GM21528 (cell line): ENCODE data around the gene CIZ1.
"Not testable (repeated sequence)": the region's sequence is repeated elsewhere in the genome, so short reads cannot be mapped to it uniquely, and the experiment has no call there.

Experiments
- ATAC-seq: cut with Tn5 transposase; IDR thresholded peaks from one replicate; pipeline ENCODE4 v1.9.1; 2021; ENCODE audit warnings: mild to moderate bottlenecking, moderate library complexity; ENCODE audit not compliant: unreplicated experiment, low FRiP score

Gene CIZ1

GRCh38 chr9:128149001-128149701 is 42.2 kb downstream of the CIZ1 start, which contains the start of gene LCN2:
Gene LCN2, plus strand, starts transcription at chr9:128149453. Its CDS starts 73 bp downstream, at chr9:128149526.
- no peak for ATAC-seq

- ATAC-seq, result no peak
Measured at GRCh38 chr9:128148509-128149000, 42.8 kb downstream of the CIZ1 start.

- no peak for ATAC-seq
Measured at GRCh38 chr9:128146591-128147120, 44.7 kb downstream of the CIZ1 start.

DNA sequence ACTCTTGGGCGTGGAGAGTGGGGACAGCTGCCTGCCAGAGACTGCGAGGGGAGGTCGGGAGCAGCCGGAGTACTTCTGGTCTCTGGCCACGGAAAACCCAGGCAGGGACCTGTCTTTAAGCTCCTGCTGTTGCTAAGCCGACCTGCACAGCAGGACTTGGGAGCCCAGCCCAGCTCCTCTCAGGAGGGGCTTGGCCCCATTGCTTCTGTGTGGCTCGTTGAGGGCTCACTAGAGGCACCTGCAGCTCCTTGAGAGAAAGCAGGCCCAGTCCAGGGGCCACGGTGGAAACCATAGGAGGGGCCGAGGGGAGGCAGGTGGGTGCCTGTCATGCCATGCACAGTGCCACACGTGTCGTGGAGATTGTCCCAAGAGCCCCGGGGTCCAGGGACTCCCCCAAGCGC is 45.4 kb downstream of the CIZ1 start:
- no peak for ATAC-seq

GRCh38 chr9:128145536-128145935 is 45.8 kb downstream of the CIZ1 start:
- ATAC-seq, result no peak

- ATAC-seq, result no peak
Measured at GRCh38 chr9:128144239-128145181, 46.9 kb downstream of the CIZ1 start.

GRCh38 chr9:128143525-128144238 is 47.7 kb downstream of the CIZ1 start:
- no peak for ATAC-seq

DNA sequence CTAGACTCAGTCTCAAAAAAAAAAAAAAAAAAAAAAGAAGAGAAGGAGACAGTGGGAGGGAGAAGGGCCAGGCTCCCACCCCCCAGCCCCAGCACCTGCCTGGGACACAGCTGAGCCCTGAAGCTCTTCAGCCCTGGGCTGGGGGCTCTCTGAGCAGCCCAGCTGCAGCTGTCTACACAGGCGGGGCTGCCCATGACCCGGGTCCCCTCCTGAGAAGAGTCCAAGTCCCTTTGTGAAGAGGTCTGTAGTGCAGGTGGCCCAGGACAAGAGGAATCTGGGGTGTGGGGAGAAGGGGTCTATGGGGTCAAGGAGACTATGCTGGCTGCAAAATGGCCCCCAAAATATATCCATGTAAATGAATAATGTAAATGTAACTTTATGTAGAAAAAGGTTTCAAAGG is 48.8 kb downstream of the CIZ1 start:
- no peak for ATAC-seq

DNA sequence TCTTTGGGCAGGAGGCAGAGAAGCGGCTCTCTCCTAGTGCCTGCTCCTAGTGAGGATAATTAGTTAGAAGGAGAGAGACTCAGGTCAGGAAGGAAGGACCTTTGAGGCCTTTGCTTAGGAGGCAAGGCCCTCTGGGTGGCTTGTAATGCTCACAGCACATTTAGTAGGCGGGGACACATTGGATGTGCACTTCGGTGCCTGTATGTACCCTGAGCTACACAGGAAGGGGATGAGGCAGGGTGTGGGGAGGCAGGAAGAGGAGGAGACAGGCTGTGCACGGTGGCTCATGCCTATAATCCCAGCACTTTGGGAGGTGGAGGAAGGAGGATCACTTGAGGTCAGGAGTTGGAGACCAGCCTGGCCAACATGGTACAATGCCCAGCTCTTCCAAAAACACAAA is 49.3 kb downstream of the CIZ1 start:
- no peak for ATAC-seq

DNA sequence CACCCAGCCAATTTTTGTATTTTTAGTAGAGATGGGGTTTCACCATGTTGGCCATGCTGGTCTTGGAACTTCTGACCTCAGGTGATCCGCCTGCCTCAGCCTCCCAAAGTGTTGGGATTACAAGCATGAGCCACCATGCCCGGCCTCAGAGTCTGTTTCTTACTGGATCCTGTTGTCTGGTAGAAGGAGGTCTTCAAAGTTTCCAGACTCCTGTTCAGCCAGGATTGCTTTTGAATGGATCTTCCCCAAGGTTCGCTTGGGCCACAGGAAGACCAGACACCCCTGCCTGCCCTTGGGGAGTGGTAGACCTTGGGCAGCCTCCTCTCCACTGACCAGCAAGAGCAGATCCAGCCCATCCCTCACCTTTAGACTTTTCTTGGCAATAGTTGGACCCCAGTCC is 49.8 kb downstream of the CIZ1 start:
- ATAC-seq, result no peak

GRCh38 chr9:128139621-128140020 is 51.8 kb downstream of the CIZ1 start:
- no peak for ATAC-seq

DNA sequence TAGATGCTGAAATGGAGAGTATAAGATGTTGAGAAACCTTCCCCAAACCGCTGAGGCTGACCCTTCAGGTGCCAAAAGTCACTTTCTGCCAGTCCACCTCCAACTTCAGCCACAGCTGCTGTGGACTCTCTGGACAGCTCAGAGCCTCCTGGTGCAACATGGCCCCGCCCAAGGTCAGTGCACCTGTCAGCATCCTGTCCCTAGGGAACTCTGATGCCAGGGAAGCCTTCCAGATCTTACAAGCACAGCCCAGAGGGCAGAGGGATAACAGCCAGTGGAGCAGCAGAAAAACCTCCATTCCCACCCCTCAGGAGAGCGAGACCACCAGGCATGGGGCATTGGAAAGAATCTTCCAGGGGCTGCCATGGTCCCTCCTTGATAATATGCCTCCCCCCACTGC is 53.4 kb downstream of the CIZ1 start:
- no peak for ATAC-seq

DNA sequence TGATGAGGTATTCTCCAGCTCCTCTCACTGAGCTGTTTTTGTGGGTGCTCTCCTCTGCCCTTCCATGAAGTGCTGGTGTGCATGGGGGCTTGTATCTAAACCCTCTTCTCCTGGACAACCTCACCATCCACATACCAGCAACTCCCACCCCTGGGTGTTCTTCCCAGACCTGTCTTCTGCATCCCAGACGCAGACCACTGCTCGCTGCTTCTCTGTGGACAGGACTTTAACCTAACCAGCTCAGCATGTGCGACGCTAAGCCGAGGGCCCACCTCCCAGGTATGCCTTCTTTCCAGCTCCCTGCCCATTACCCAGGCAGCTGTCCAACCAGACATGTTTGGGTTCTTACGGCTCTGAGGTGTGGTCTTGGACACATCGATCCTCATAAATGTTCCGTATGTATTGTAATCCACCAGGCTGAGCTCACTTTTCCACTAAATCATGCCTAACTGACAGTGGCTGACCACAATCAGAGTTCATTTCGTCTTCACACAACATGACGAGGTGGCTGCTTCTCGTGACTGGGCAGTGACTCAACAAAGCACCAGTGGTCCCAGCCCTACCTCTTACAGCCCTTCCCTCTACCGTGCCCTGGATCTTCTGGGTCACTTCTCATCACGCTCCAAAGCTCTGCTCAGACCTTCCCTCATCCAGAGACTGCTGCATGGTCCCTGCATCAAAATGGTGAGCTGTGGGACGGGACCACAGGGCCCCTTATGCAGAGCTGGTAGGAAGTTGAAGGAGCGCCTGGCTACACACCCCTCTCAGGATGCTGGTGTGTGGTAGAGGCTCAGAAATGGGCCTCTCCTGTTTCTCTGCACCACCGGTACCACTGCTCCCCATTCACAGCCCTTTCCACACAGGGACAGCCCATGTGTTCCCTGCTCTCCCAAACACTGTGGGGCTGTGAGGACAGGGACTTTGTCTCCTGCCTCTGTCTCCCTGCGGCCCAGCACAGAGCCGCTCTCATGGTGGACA is 54.3 kb downstream of the CIZ1 start:
- ATAC-seq, result no peak

GRCh38 chr9:128135561-128135960 is 55.8 kb downstream of the CIZ1 start:
- not testable (repeated sequence) for ATAC-seq

GRCh38 chr9:128132139-128132538 is 59.2 kb downstream of the CIZ1 start:
- ATAC-seq, result not testable (repeated sequence)

- not testable (repeated sequence) for ATAC-seq
Measured at GRCh38 chr9:128131346-128131745, 60.0 kb downstream of the CIZ1 start.

- not testable (repeated sequence) for ATAC-seq
Measured at GRCh38 chr9:128130651-128131050, 60.7 kb downstream of the CIZ1 start.

- not testable (repeated sequence) for ATAC-seq
Measured at GRCh38 chr9:128129976-128130590, 61.3 kb downstream of the CIZ1 start.
